H1 (cell line): Measurements from ENCODE around the gene ENOSF1. TPM values are rescaled to one million over a fixed set of nuclear protein-coding genes. Genes with fewer than 3 reads are reported as not detected.

Experiments used
- JUN ChIP-seq: IDR thresholded peaks from 2 replicates; pipeline ENCODE4 v1.6.1; 2011; ENCODE audit warnings: low read depth, mild to moderate bottlenecking, improper control_type of control experiment, low read length
- RAD21 ChIP-seq, 2 experiments: IDR thresholded peaks in 1 of 2; conservative IDR thresholded peaks in 1 of 2; 2 replicates each; pipeline ENCODE4 v1.6.1; 2011; ENCODE audit warnings: low read depth in 2 of 2, low read length in 2 of 2, improper control_type of control experiment in 1 of 2, inconsistent platforms in 1 of 2, mild to moderate bottlenecking in 1 of 2, moderate library complexity in 1 of 2
- TEAD4 ChIP-seq: IDR thresholded peaks from 2 replicates; pipeline ENCODE4 v1.6.1; 2012; ENCODE audit warnings: low read depth, low read length, inconsistent platforms, mixed read lengths
- USF2 ChIP-seq: IDR thresholded peaks from 2 replicates; pipeline ENCODE4 v1.6.1; 2011; ENCODE audit warnings: low read length, improper control_type of control experiment
- polyA plus RNA-seq, 7 experiments: library from polyadenylated mRNA; depleted of rRNA in 3 of 7; stranded (reverse) in 5 of 7; unstranded in 2 of 7; fragments of >200 nt in 5 of 7; fragments of 200-250 nt in 2 of 7; gene quantifications; 1 replicate in 5 of 7; 2 replicates in 1 of 7; 4 replicates in 1 of 7; pipeline versions ENCODE4 v1.2.1 to v1.2.3, GENCODE V29; 2011 to 2013; ENCODE audit warnings: missing spikeins in 2 of 7, mixed read lengths in 2 of 7
- total RNA-seq: library from RNA; stranded (reverse); fragmentation: NEBNext Ultra II Directional; extraction: Animal tissue kit (Norgen Biotek cat#: 25700); gene quantifications from 2 replicates; pipeline ENCODE4 v1.2.1, GENCODE V29; 2021

The ENOSF1 gene
- total and polyA plus RNA-seq, 2 of the 8 experiments (the other 6 are each of a cell fraction or from before 2014, with no cell fraction given) = 15.4 to 26.4 TPM

- TF ChIP-seq USF2 (no peak), JUN (no peak), RAD21 (IDR thresholded peaks at IDR 0.05 in 1 of 2, conservative IDR thresholded peaks at IDR 0.05 in 1 of 2; ENCODE audit: low read depth in 2 of 2, low read length in 2 of 2) (no peak), TEAD4 (no peak)
Measured at GRCh38 chr18:677145-677544, 35.3 kb downstream of the ENOSF1 start (continued).
